ENCODE results near the gene EHMT1. TPM values are rescaled to one million over a fixed set of nuclear protein-coding genes. Genes with fewer than 3 reads are reported as not detected.

The EHMT1 gene
- total and polyA plus RNA-seq, 2 of the 13 experiments (the other 11 are each of a cell fraction or from before 2014, with no cell fraction given), result 23.0 to 27.1 TPM

GRCh38 chr9:137579259-137579604, 39.6 kb upstream of the EHMT1 start (continued):
- TF ChIP-seq HCFC1 (IDR thresholded peaks at IDR 0.05; ENCODE audit: low read depth, low read length), result no peak
- no peak for TF ChIP-seq ZFP36L2 (CRISPR knock-in tag; IDR thresholded peaks at IDR 0.05)
- TF ChIP-seq SMARCE1 (IDR thresholded peaks at IDR 0.05; ENCODE audit: borderline replicate concordance), result no peak
- TF ChIP-seq SOX13 (IDR thresholded peaks at IDR 0.05), result no peak
- no peak for TF ChIP-seq SOX13 (CRISPR knock-in tag; conservative IDR thresholded peaks at IDR 0.05 in 1 of 2, IDR thresholded peaks at IDR 0.05 in 1 of 2)
- TF ChIP-seq ZNF24 (IDR thresholded peaks at IDR 0.05), result no peak
- no peak for TF ChIP-seq ZNF343 (CRISPR knock-in tag; IDR thresholded peaks at IDR 0.05)
- no peak for TF ChIP-seq EP300 (IDR thresholded peaks at IDR 0.05; ENCODE audit: low read depth in 2 of 2, low read length in 2 of 2)
- no peak for TF ChIP-seq EP300 (CRISPR knock-in tag; IDR thresholded peaks at IDR 0.05; ENCODE audit: borderline replicate concordance)
- TF ChIP-seq FLYWCH1 (CRISPR knock-in tag; IDR thresholded peaks at IDR 0.05), result no peak
- no peak for TF ChIP-seq CAMTA2 (CRISPR knock-in tag; IDR thresholded peaks at IDR 0.05; ENCODE audit: borderline replicate concordance)
- no peak for TF ChIP-seq NFYB (CRISPR knock-in tag; IDR thresholded peaks at IDR 0.05)
- TF ChIP-seq ZSCAN9 (CRISPR knock-in tag; IDR thresholded peaks at IDR 0.05; ENCODE audit: borderline replicate concordance), result no peak
- no peak for TF ChIP-seq RCOR2 (CRISPR knock-in tag; IDR thresholded peaks at IDR 0.05)
- TF ChIP-seq XBP1 (CRISPR knock-in tag; IDR thresholded peaks at IDR 0.05), result no peak
- TF ChIP-seq PRPF4 (IDR thresholded peaks at IDR 0.05; ENCODE audit: low read depth, low read length, poor library complexity, severe bottlenecking), result no peak
- TF ChIP-seq ZNF34 (CRISPR knock-in tag; IDR thresholded peaks at IDR 0.05; ENCODE audit: borderline replicate concordance), result no peak
- no peak for TF ChIP-seq CBX1 (IDR thresholded peaks at IDR 0.05; ENCODE audit: low read depth)
- no peak for TF ChIP-seq KIAA2018 (CRISPR knock-in tag; IDR thresholded peaks at IDR 0.05; ENCODE audit: borderline replicate concordance)

Data from HepG2 (cell line).